GM21390 (cell line): Measurements from ENCODE around the gene CENPP.

ENCODE experiments used
- ATAC-seq: cut with Tn5 transposase; IDR thresholded peaks from one replicate; pipeline ENCODE4 v1.9.1; 2021; ENCODE audit not compliant: unreplicated experiment

CENPP gene

DNA sequence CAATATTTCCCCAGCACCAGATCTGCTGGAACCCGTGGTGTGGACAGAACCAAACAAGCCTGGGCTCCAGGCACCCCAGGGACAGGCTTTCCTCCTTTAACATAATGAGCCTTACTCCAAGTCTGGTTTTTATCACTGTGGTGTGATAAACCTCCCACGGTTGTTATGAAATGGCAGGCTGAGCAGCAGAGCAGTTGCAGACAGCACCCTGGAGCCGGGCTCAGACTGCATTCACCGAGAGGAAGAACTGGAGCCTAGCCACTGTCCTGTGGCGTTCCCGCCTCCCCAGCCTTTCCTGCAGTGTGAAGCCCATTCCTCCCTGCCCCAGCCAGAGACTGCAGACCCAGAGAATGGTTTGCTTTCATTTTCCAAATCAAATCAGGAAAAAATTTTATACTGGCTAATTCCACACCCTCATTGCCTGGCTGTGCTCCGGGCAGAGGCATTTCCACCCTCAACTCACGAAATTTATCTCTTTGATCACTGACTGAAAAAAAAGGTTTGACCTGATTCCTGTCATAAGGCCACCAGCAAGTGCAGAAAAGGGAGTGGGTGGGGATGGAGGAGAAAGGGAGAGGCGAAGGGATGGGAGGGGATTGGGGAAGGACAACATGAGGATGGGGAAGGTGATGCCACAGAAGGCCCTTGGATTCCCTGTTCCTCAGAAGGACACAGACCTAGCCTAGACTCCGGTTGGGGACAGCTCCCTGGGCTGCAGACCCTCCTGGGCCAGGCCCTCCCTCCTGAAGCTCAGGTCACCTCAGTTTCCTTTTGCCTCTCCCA, 325.3 kb downstream of the CENPP start:
- no peak for ATAC-seq

DNA sequence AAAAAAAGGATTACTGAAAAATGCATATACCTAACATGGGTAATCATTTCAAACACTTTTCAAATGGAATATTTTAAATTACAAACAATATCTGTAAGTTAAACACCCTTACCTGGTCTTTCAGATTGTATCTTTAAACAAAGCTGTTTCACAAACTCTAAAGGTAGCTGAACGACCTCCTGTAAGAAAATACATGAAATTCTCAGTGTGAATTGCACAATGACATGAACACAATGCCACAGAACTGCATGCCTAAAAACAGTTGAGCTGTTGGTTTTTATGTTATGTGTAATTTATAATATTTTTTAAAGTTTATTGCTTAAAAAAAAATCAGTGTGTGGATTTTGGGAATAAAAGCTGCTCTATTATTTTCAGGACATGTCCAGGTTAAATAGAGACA, 326.7 kb downstream of the CENPP start:
- no peak for ATAC-seq

GRCh38 chr9:92654481-92655301, 328.9 kb downstream of the CENPP start:
- ATAC-seq = no peak

DNA sequence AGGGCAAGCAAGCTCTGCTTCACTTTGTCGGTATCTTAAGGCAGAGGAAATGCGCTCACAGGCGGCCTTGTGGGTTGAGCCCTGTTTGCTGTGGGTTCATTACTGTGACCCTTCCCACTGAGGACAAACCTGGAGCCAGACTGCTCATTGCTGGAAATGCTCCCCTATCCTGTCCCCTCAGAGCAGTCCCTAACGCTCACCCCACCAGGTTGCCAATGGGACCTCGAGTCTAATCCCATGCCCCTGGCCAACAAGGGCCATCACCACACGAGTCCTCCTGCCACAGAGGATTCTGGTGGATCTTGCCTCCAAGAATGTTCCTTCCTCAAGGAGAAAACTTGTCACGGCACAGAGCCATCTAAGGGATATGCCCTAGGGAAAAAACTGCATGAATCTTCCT, 329.6 kb downstream of the CENPP start:
- no peak for ATAC-seq

GRCh38 chr9:92655896-92656536, 330.3 kb downstream of the CENPP start:
- no peak for ATAC-seq

- ATAC-seq = no peak
These were observed 330.8 kb downstream of the CENPP start for GRCh38 chr9:92656537-92656925.

DNA sequence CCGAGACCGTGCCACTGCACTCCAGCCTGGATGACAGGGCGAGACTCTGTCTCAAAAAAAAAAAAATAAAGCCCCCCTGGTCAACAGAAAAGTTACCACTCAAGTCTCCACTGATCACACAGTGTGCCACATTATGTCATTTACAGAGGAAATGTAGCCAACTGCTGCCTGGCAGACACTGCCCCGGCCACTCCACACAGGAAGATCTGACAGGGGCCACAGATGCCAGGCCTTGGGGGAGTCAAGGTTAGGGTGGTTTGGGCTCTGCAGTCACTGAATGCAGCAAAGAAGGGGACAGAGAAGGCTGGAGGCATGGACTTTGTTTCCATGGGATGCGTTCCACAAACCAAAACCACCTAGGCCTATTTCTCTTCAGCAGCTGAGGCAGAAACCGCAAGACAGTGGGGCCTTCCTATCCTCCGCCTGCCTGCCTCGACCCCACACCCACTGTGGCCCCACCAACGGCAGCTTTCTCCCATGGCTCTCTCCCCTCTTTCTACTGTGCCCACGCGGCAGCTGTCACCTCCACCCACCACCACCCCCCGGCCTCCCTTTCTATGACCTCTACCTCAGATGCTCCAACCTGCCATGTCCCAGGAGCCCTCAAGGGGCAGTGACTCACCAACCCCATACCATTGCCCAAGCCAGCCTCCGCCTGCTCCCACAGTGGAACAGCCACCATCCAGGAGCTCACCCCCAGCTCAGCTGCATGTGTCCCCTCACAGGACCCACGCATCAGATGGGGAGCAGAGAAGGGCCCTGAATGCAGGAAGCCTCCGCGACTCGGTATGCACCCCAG, 331.7 kb downstream of the CENPP start:
- ATAC-seq = no peak

GRCh38 chr9:92658176-92658575, 332.4 kb downstream of the CENPP start:
- ATAC-seq = no peak

GRCh38 chr9:92658611-92659010, 332.9 kb downstream of the CENPP start:
- ATAC-seq = no peak

- no peak for ATAC-seq
These were observed 333.8 kb downstream of the CENPP start for GRCh38 chr9:92659601-92660000.

- no peak for ATAC-seq
These were observed 334.5 kb downstream of the CENPP start for GRCh38 chr9:92660266-92660665.

GRCh38 chr9:92661127-92661526, 335.4 kb downstream of the CENPP start:
- no peak for ATAC-seq

DNA sequence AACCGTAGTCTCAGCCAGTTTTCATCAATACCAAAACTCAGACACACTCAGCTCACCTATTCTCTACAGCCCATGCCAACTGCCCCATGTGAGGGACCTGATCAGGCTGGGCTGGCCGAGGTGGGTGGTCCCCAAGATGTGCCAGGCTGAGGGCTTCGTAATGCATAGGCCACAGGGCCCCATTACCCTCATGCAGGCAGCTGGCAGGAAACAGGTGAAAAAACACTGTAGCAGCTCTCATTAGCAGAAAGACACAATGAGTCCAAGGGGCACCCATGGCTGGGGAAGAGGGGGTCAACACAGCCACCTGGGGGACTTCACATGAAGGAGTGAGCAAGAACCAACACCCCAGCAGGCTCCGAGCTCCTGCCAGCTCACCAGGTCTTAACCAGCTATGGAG, 336.0 kb downstream of the CENPP start:
- no peak for ATAC-seq

DNA sequence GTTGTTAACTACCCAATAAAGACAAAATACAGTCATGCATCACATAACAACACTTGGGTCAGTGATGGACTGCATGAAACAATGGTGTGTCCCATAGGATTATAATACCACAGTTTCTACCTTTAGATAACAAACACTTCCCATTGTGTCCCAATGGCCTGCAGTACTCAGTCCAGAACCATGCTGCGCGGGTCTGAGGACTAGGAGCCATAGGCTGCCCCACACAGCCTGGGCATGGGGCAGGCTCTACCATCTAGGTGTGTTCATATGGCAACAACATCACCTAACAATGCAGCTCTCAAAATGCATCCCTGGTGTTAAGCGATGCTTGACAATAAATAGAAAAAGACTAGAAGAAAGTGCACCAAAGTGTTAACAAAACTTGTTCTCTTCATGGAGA, 337.4 kb downstream of the CENPP start:
- no peak for ATAC-seq

GRCh38 chr9:92663951-92664350, 338.2 kb downstream of the CENPP start:
- ATAC-seq = no peak

- no peak for ATAC-seq
These were observed 338.8 kb downstream of the CENPP start for GRCh38 chr9:92664394-92665152.

- no peak for ATAC-seq
These were observed 340.1 kb downstream of the CENPP start for GRCh38 chr9:92665836-92666235.

- no peak for ATAC-seq
These were observed 340.5 kb downstream of the CENPP start for GRCh38 chr9:92666236-92666635.

GRCh38 chr9:92666912-92667532, 341.3 kb downstream of the CENPP start:
- ATAC-seq = no peak
